Activated CD4-positive, CD25-positive, alpha-beta regulatory T cell treated with anti-CD3 and anti-CD28 coated beads, Interleukin-2, amount 50 U/mL, for 72 hours (primary cell): ENCODE results near the gene DNAH8.
"Not testable (repeated sequence)": the region's sequence is repeated elsewhere in the genome, so short reads cannot be mapped to it uniquely, and the experiment has no call there.

ENCODE experiments used
- DNase-seq: peaks from one replicate; pipeline ENCODE4 v3.0.0; 2021

DNAH8 gene

GRCh38 chr6:38910207-38910606 is 195.1 kb downstream of the DNAH8 start:
- DNase-seq, result no peak

DNA sequence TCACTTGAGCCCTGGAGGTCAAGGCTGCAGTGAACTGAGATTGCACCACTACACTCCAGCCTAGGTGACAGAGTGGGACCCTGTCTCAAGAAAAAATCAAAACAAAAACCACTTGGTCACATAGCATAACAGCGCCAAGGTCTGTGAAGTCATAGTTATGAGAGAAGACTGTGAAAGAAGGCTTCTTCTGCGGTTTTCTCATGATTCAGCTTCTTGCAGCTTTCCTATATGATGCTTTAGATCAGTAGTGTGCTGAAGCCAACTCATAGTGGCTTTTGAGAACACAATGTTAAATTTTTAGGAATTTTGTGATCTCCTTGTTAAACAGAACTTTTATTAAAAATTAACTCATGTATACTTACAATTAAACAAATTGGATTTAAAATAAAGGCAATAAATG is 197.3 kb downstream of the DNAH8 start:
- DNase-seq, result no peak

GRCh38 chr6:38915205-38915925 is 200.3 kb downstream of the DNAH8 start:
- DNase-seq, result no peak

DNA sequence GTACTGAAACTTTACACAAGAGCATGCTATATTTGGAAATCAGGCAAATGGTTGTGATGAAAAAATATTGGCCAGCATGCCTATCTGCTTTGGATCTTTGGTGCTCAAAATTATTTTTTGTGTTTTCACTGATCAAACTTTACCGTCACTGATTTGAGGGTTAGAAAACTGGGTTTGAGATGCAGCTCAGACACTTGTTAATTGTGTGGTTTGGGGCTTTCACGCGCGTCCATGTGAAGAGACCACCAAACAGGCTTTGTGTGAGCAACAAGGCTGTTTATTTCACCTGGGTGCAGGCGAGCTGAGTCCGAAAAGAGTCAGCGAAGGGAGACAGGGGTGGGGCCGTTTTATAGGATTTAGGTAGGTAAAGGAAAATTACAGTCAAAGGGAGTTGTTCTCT is 206.4 kb downstream of the DNAH8 start:
- DNase-seq, result not testable (repeated sequence)

DNA sequence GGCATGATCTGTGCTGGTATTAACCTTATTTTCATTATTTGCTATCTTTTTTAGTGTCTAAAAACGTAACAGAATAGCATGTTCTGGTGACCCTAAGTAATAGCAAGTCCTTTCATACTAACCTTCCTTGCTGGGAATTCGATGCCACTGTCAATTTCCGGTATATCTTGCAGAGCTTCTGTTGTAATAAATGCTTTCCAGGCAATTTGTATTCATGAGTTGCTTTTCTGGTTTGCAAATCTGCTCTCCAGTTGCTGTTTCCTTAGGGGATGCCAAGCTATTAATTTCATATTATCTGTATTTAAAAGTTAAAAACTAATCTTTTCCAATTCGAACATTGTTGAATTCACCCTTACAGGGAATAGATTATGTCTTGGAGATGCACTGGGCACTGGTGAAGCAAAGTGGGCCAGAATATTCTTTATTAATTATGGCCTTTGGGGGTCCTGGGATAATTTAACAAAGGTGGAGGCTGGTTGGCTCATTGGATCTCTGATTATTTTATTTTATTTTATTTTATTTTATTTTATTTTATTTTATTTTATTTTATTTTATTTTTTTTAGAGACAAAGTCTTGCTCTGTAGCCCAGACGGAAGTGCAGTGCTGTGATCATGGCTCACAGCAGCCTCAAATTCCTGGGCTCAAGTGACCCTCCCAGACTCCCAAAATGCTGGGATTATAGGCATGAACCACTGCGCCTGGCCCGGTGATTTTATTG is 209.8 kb downstream of the DNAH8 start:
- DNase-seq, result no peak

- no peak for DNase-seq
Observed at GRCh38 chr6:38929560-38929959, 214.4 kb downstream of the DNAH8 start.

DNA sequence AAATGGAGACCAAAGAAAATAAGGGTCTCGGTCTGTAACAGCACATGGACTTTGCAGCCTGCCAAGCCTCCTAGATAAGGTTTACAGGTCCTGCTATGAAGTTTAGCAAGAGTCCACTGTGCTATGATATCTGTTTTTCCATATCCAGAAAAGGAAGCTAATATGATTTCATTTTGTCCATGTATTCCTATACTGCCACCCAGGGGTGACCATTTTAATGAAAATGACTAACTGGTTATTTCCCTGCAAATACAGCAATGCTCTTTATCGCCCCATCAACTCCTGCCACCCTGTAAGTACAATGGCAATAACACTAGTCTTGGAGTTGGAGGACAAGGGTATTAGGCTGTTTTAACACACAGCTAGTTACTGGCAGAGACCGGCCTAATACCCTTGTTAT is 218.3 kb downstream of the DNAH8 start:
- DNase-seq, result no peak

GRCh38 chr6:38935051-38935450 is 219.9 kb downstream of the DNAH8 start:
- DNase-seq, result no peak

DNA sequence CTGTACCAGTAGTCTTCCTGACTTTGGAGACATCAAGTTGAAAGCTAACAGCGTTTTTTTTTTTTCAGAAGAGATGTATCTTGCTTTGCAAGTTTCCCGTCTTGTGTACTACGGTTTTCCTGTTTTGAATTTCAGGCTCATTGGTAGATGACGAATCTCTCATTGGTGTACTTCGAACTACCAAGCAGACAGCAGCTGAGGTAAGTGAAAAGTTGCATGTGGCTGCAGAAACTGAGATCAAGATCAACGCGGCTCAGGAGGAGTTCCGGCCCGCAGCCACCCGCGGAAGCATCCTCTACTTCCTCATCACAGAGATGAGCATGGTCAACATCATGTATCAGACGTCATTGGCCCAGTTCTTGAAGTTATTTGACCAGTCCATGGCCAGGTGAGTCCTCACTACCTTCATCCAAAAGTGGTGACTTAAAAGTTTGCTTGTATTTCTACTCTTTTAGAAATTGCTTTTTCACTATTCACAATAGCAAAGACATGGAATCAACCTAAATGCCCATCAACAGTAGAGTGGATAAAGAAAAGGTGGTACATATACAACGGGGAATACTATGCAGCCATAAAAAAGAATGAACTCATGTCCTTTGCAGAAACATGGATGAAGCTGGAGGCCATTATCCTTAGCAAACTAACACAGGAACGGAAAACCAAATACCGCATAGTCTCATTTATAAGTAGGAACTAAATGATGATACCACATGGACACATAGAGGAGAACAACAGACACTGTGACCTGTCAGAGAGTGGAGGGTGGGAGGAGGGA is 222.9 kb downstream of the DNAH8 start:
- peak; percentile 38 for DNase-seq

DNA sequence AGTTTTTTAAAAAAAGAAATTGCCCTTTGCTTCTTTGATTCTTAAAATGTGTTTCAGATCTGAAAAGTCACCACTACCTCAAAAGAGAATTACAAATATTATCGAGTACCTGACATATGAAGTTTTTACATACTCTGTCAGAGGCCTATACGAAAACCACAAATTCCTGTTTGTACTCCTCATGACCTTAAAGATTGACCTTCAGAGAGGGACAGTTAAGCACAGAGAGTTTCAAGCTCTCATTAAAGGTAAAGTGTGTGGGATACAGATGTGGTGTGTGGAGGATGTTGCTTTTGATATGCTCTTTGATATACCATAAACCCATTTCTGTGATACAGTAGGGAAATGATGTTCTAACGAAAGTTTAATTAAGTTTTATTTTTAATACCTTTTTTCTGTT is 223.6 kb downstream of the DNAH8 start:
- DNase-seq, result no peak

- DNase-seq, result no peak
Observed at GRCh38 chr6:38942442-38942841, 227.3 kb downstream of the DNAH8 start.

GRCh38 chr6:38942965-38943364 is 227.9 kb downstream of the DNAH8 start:
- no peak for DNase-seq

- DNase-seq, result no peak
Observed at GRCh38 chr6:38943964-38944363, 228.9 kb downstream of the DNAH8 start.

DNA sequence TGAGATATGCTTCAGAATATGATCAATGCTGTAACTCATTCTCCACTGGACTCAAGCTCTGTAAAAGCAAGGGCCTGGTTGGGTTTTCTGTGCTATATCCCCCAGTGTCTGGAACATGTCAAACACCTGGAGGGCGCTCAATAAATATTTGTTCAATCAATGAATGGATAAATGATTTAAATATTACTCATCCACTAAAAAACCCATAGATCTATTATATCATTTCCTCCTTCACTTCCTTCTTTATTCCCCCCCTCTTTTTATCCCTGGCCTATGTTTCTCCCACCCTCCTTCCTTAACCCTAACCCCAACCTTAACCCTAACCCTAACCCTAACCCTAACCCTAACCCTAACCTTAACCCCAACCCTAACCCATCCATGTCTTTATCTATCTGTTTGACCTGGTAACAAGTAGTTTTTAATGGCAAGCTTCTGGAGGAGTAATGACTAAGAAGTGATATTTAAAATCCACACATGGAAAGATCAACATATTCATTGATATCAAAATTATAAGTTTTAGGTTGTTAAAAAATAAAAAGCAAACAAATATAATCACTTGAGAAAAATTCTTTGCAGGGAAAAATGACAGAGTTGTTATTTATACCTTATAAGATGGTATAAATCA is 229.7 kb downstream of the DNAH8 start:
- DNase-seq, result no peak

DNA sequence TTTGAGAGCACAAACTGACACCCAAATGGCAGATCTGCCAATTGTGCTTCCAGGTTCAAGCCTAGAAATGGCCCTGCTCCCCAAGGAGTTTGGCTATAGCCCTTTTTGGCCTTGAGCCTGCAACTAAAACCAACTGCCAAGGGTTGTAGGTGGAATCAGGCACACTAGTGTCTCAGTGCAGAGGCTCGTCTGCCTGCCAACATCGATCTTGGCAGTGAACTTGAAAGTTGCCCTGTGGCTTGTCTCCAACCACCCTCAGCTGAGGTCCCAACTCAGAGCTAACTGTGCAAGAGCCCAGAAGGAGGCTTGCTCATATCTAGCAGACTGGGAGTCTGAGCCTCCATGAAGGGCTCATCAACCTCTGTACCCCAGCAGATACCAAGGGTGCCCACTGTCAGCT is 240.8 kb downstream of the DNAH8 start:
- no peak for DNase-seq

GRCh38 chr6:38957426-38957825 is 242.3 kb downstream of the DNAH8 start:
- DNase-seq, result no peak

DNA sequence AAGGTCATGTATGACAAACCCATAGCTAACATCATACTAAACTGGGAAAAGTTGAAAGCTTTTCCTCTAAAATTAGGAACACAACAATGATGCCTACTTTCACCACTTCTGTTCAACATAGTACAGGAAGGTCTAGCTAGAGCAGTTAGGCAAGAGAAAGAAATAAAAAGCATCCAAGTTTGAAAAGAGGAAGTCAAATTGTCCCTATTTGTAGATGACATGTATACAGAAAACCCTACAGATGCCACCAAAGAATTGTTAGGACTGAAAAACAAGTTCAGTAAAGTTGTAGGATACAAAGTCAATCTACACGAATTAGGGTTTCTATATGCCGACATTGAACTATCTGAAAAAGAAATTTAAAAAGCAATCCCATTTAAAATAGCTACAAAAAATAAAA is 244.0 kb downstream of the DNAH8 start:
- DNase-seq, result no peak

- no peak for DNase-seq
Observed at GRCh38 chr6:38968702-38969149, 253.6 kb downstream of the DNAH8 start.

- no peak for DNase-seq
Observed at GRCh38 chr6:38973178-38974057, 258.3 kb downstream of the DNAH8 start.

- no peak for DNase-seq
Observed at GRCh38 chr6:38974389-38975151, 259.5 kb downstream of the DNAH8 start.

- no peak for DNase-seq
Observed at GRCh38 chr6:38975621-38976049, 260.5 kb downstream of the DNAH8 start.
